Endothelial cell of coronary artery (primary cell): Measurements from ENCODE around the gene MAN1A2. TPM values are rescaled to one million over a fixed set of nuclear protein-coding genes. Genes with fewer than 3 reads are reported as not detected.

Source experiments
- total RNA-seq: library from RNA; depleted of rRNA; stranded (reverse); fragments of >200 nt; gene quantifications from 2 replicates; pipeline ENCODE4 v1.2.3, GENCODE V29; 2014

MAN1A2 gene
- total RNA-seq: 40.9 and 44.0 TPM in 2 replicates

GRCh38 chr1:117367046-117368025 lies at the start of gene MAN1A2:
Gene MAN1A2 (plus strand): TSS chr1:117367449. CDS start chr1:117368184, 735 bp downstream.

Other genes with a start within 250 kb of the MAN1A2 start
- gene TRIM45, start 245.7 kb upstream of the MAN1A2 start, total RNA-seq: 1.1 and 1.3 TPM in 2 replicates
- gene VTCN1, start 156.5 kb upstream of the MAN1A2 start, total RNA-seq: not detected in 2 replicates
- gene TENT5C, start 238.6 kb downstream of the MAN1A2 start, total RNA-seq: 0.09 and 0.19 TPM in 2 replicates